Uterus (tissue), 2 donors: ENCODE data around the gene ULK4.

Experiments
- POLR2A ChIP-seq, 2 donors: fragments of 450-650 bp; IDR thresholded peaks; one replicate each; pipeline ENCODE4 v1.6.1; 2016; ENCODE audit warnings: antibody characterized with exemption in 2 of 2, mild to moderate bottlenecking in 1 of 2, moderate library complexity in 1 of 2
- TF ChIP-seq, protein P1 (sequence below), 4 experiments: fragments of 200-600 bp in 2 of 4; fragments of 450-650 bp in 2 of 4; sonication (generic) in 2 of 4; IDR thresholded peaks; one replicate each; pipeline ENCODE4 v1.5.1; 2016 to 2019; ENCODE audit warnings: antibody characterized with exemption in 4 of 4, mild to moderate bottlenecking in 2 of 4, moderate library complexity in 1 of 4

DNA sequence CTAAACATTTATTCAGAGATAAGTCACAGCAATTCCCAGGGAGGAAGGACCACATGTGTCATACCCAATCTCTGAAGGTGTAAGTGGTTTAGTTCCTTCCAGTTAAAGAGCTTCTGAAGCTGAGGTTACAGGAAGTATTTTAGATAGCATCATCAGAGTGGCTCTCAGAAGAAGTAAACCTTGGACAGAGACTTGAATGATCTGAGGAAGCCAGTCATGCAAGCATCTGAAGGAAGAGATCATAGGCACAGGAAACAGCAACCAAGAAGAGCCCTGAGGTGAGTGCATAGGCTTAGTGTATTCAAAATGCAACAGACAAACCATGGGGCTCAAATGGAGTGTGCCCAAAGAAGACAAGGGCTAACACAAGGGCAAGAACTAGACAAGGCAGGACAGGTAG lies 210.3 kb downstream of the ULK4 start:
- TF ChIP-seq, protein P1, sequence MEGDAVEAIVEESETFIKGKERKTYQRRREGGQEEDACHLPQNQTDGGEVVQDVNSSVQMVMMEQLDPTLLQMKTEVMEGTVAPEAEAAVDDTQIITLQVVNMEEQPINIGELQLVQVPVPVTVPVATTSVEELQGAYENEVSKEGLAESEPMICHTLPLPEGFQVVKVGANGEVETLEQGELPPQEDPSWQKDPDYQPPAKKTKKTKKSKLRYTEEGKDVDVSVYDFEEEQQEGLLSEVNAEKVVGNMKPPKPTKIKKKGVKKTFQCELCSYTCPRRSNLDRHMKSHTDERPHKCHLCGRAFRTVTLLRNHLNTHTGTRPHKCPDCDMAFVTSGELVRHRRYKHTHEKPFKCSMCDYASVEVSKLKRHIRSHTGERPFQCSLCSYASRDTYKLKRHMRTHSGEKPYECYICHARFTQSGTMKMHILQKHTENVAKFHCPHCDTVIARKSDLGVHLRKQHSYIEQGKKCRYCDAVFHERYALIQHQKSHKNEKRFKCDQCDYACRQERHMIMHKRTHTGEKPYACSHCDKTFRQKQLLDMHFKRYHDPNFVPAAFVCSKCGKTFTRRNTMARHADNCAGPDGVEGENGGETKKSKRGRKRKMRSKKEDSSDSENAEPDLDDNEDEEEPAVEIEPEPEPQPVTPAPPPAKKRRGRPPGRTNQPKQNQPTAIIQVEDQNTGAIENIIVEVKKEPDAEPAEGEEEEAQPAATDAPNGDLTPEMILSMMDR (IDR thresholded peaks at IDR 0.05), result no peak
- TF ChIP-seq POLR2A (IDR thresholded peaks at IDR 0.05), result no peak
